Islet of Langerhans (tissue), 1 donor: ENCODE results near the gene PRKAB2.
"Not testable (repeated sequence)": the region's sequence is repeated elsewhere in the genome, so short reads cannot be mapped to it uniquely, and the experiment has no call there.

Experiments
- FAIRE-seq: peaks from one replicate; lab custom pipeline; 2011; peaks lifted over from hg19 to GRCh38; lab: Jason Lieb, UNC

PRKAB2 gene

GRCh38 chr1:147172168-147173016, at the start of gene PRKAB2:
TSS of gene PRKAB2 (minus strand) at chr1:147172470. CDS start at chr1:147172144, 326 bp downstream.
- FAIRE-seq: no peak

GRCh38 chr1:147218606-147219005, 46.3 kb upstream of the PRKAB2 start:
- FAIRE-seq: no peak

- no peak for FAIRE-seq
Measured at GRCh38 chr1:147217141-147217540, 44.9 kb upstream of the PRKAB2 start.

- FAIRE-seq: no peak
Measured at GRCh38 chr1:147216124-147216523, 43.9 kb upstream of the PRKAB2 start.

- FAIRE-seq: no peak
Measured at GRCh38 chr1:147215540-147215916, 43.3 kb upstream of the PRKAB2 start.

GRCh38 chr1:147214842-147215539, 42.7 kb upstream of the PRKAB2 start:
- no peak for FAIRE-seq

- FAIRE-seq: no peak
Measured at GRCh38 chr1:147214325-147214724, 42.1 kb upstream of the PRKAB2 start.

- FAIRE-seq: no peak
Measured at GRCh38 chr1:147213271-147213670, 41.0 kb upstream of the PRKAB2 start.

GRCh38 chr1:147211577-147211976, 39.3 kb upstream of the PRKAB2 start:
- no peak for FAIRE-seq

GRCh38 chr1:147210987-147211386, 38.7 kb upstream of the PRKAB2 start:
- no peak for FAIRE-seq

GRCh38 chr1:147209825-147210821, 37.9 kb upstream of the PRKAB2 start:
- no peak for FAIRE-seq

- FAIRE-seq: no peak
Measured at GRCh38 chr1:147208619-147209018, 36.3 kb upstream of the PRKAB2 start.

- no peak for FAIRE-seq
Measured at GRCh38 chr1:147207192-147207591, 34.9 kb upstream of the PRKAB2 start.

- FAIRE-seq: no peak
Measured at GRCh38 chr1:147204080-147204479, 31.8 kb upstream of the PRKAB2 start.

- no peak for FAIRE-seq
Measured at GRCh38 chr1:147202576-147202975, 30.3 kb upstream of the PRKAB2 start.

GRCh38 chr1:147201786-147202185, 29.5 kb upstream of the PRKAB2 start:
- FAIRE-seq: no peak

- no peak for FAIRE-seq
Measured at GRCh38 chr1:147201276-147201675, 29.0 kb upstream of the PRKAB2 start.

GRCh38 chr1:147197324-147197723, 25.1 kb upstream of the PRKAB2 start:
- FAIRE-seq: not testable (repeated sequence)

GRCh38 chr1:147189514-147189913, 17.2 kb upstream of the PRKAB2 start:
- no peak for FAIRE-seq

- no peak for FAIRE-seq
Measured at GRCh38 chr1:147185432-147185831, 13.2 kb upstream of the PRKAB2 start.

- no peak for FAIRE-seq
Measured at GRCh38 chr1:147177611-147178380, 5.5 kb upstream of the PRKAB2 start.
